SU-DHL-6 (cell line): ENCODE results near the gene CREB1.

Experiments used
- EZH2phosphoT487 ChIP-seq: fragments of 200-600 bp; sonication (generic), shearing (Covaris generic); conservative IDR thresholded peaks from 2 replicates; pipeline ENCODE4 v1.6.1; 2018; ENCODE audit warnings: mild to moderate bottlenecking, antibody characterized with exemption, low read length, moderate library complexity, mixed read lengths
- TF ChIP-seq, protein P1 (sequence below): fragments of 200-600 bp; sonication (generic); IDR thresholded peaks from one replicate; pipeline ENCODE4 v1.5.1; 2017; ENCODE audit warnings: antibody characterized with exemption, mild to moderate bottlenecking, low read length, moderate library complexity; ENCODE audit not compliant: insufficient read depth, poor library complexity, severe bottlenecking

DNA sequence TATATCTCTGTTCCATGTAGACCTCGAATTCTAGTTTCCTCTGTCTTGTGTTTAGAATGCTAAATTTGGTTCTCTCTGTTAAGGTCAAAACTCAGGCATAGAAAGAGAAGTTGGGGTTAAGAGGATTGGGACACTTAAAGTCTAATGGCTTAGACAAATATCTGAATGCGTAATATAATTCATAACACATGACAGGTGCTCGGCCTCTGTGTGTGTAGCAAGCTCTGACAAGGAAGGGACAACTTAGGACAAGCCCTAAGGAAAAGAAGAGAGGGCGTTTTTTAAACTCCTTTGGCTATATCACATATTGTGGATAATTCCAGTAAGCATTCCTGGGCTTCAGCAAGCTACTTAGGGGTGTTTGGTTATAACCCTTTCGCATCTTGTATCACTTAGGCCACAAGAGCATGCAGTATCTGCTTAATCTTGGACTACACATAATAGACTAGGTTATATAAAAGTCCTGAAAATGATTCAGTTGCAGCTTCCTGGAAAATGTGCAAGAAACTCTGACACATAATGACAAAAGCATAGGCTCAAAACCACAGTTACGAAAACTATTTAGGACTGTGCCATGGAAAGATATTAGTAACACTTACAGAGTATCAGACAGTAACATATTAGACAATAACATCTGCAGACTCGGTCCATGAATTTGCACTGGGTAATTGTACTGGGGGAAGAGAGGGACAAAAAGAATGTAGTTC lies 16.1 kb upstream of the CREB1 start:
- TF ChIP-seq, protein P1, sequence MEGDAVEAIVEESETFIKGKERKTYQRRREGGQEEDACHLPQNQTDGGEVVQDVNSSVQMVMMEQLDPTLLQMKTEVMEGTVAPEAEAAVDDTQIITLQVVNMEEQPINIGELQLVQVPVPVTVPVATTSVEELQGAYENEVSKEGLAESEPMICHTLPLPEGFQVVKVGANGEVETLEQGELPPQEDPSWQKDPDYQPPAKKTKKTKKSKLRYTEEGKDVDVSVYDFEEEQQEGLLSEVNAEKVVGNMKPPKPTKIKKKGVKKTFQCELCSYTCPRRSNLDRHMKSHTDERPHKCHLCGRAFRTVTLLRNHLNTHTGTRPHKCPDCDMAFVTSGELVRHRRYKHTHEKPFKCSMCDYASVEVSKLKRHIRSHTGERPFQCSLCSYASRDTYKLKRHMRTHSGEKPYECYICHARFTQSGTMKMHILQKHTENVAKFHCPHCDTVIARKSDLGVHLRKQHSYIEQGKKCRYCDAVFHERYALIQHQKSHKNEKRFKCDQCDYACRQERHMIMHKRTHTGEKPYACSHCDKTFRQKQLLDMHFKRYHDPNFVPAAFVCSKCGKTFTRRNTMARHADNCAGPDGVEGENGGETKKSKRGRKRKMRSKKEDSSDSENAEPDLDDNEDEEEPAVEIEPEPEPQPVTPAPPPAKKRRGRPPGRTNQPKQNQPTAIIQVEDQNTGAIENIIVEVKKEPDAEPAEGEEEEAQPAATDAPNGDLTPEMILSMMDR: no peak
- no peak for TF ChIP-seq EZH2phosphoT487
